ENCODE measurements around the gene RNF5. TPM values are rescaled to one million over a fixed set of nuclear protein-coding genes. Genes with fewer than 3 reads are reported as not detected.
"Not testable (repeated sequence)": the region's sequence is repeated elsewhere in the genome, so short reads cannot be mapped to it uniquely, and the experiment has no call there.

RNF5 gene
- total and polyA plus RNA-seq, 5 experiments from 2014 or later: 38.6 to 117 (median 102) TPM

DNA sequence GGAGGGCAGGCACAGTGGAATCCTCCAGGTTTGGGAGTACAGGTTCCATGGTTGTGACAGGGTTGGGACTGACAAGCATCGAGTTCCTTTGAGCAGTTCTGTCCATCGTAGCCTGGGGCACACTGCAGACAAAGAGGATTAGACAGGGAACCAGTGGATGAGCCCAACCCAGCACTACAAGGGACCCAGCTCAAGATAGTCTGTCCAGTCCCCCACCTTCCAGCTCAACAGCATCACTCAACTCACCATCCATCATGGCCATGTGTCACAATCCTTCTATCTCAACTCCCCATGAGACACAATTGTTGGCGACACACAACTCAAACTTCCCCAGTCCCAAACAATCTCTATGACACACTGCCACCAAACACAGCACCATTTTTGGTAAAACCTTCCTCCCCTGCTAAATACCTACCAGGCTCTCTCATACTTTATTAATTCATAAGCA lies 26.1 kb downstream of the RNF5 start:
- Mint-ChIP-seq H3K27me3 (peaks cover 0 to 8% (median 0%) of the 10 kb centered on the region in 5 donors), H3K36me3 (no peaks in the 10 kb centered on the region), H3K4me1 (no peaks in the 10 kb centered on the region), H3K4me3 (no peak overlapping the region), H3K27ac (no peak overlapping the region), H3K9me3 (no peaks in the 10 kb centered on the region)
- ATAC-seq: no peak
- DNase-seq: no peak
- POLR2A ChIA-PET: interaction anchor here (1.1 kb wide), 1 partner anchor 11 kb away, joined by 4 read pairs; the partner anchor contains the start of gene GPSM3

DNA sequence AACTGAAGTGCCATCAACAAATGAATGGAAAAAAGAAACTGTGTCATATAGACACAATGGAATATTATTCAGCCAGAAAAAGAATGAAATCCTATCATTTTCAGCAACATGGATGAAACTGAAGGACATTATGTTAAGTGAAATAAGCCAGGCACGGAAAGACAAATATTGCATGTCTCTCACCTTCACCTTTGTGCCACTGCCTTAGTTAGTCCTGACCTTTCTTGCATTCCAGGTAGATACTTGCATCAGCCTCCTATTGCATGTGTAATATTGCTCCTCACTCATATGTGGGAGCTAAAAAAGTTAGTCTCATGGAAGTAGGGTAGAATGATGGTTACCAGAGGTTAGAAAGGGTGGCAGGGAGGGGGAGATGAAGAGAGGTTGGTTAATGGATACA lies 30.8 kb downstream of the RNF5 start:
- Mint-ChIP-seq H3K4me3 (no peak overlapping the region), H3K36me3 (no peaks in the 10 kb centered on the region), H3K27me3 (peaks cover 0 to 6% (median 0%) of the 10 kb centered on the region in 5 donors), H3K27ac (peak overlapping the region in 2 of 10 donors; percentile 47 to 58), H3K4me1 (peaks cover 0 to 5% (median 0%) of the 10 kb centered on the region in 4 donors), H3K9me3 (no peaks in the 10 kb centered on the region)
- ATAC-seq: no peak
- no peak for DNase-seq
- POLR2A ChIA-PET: no interaction called here

- no peaks in the 10 kb centered on the region for H3K36me3 Mint-ChIP-seq
- H3K27me3 Mint-ChIP-seq: no peaks in the 10 kb centered on the region
- H3K27ac Mint-ChIP-seq: peak overlapping the region in 2 of 10 donors; percentile 43 to 75
- ATAC-seq (no peak), DNase-seq (no peak)
- H3K9me3 Mint-ChIP-seq: no peaks in the 10 kb centered on the region
- H3K4me3 Mint-ChIP-seq: no peak overlapping the region
- POLR2A ChIA-PET: no interaction called here
- H3K4me1 Mint-ChIP-seq: peaks cover 0 to 9% (median under 1%) of the 10 kb centered on the region in 4 donors
These were observed 32.0 kb downstream of the RNF5 start for GRCh38 chr6:32210191-32210601.

- DNase-seq, H3K27ac Mint-ChIP-seq, H3K36me3 Mint-ChIP-seq, H3K4me1 Mint-ChIP-seq, H3K9me3 Mint-ChIP-seq, ATAC-seq, H3K27me3 Mint-ChIP-seq, H3K4me3 Mint-ChIP-seq: not testable (repeated sequence)
- POLR2A ChIA-PET: interaction anchor here (0.6 kb wide), 1 partner anchor 32 kb away, joined by 3 read pairs; no protein-coding TSS in a partner anchor
These were observed 33.2 kb downstream of the RNF5 start for GRCh38 chr6:32211432-32211831.

DNA sequence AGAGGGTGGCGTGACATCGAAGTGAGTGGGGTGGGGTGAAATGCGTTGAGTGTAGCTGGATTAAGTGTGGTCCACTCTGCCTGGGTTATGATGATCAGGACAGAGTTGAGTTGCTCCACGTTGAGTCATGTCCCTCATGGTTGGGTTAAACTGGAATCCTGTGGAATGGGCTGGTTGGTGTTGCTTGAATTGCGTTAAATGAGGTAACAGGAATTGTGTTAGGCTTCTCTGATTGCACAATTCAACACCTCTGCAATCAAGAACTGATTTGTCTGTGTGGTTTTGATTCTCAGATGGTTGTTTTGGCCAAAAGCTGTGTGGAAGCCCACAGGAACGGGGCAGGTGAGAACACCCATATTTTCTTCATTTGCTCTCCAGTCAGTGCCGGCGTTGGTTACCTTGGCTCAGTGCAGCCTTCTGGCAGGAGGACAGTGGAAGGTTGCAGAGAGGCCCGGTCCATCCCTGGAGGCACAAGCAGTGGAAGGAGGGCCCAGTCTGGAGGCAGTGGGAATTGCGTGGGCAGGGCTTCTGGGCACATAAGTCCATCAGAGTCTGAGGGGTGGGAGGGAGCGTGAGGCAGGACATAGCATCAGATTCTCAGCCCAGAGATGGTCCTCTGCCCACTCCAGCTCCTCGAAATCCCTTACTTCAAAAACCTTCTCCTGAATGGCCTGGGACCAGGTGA lies 34.0 kb downstream of the RNF5 start:
- Mint-ChIP-seq H3K27ac (peak overlapping the region in 5 of 10 donors; percentile 13 to 76 (median 22)), H3K9me3 (no peaks in the 10 kb centered on the region), H3K36me3 (no peaks in the 10 kb centered on the region), H3K4me3 (no peak overlapping the region), H3K27me3 (no peaks in the 10 kb centered on the region), H3K4me1 (peaks cover 0 to 9% (median under 1%) of the 10 kb centered on the region in 4 donors)
- POLR2A ChIA-PET: no interaction called here
- DNase-seq (no peak), ATAC-seq (no peak)

- peak overlapping the region in 2 of 10 donors; percentile 2 to 46 for H3K27ac Mint-ChIP-seq
- H3K9me3 Mint-ChIP-seq: no peaks in the 10 kb centered on the region
- peaks cover 0 to 11% (median under 1%) of the 10 kb centered on the region in 4 donors for H3K4me1 Mint-ChIP-seq
- POLR2A ChIA-PET: interaction anchor here (0.5 to 0.6 kb wide), 2 partner anchors 17 to 1591 kb away, joined by 3 to 7 read pairs; no protein-coding TSS in a partner anchor
- no peaks in the 10 kb centered on the region for H3K36me3 Mint-ChIP-seq
- no peak for ATAC-seq
- peaks cover 0 to 5% (median 0%) of the 10 kb centered on the region in 5 donors for H3K27me3 Mint-ChIP-seq
- no peak for DNase-seq
- no peak overlapping the region for H3K4me3 Mint-ChIP-seq
These were observed 35.4 kb downstream of the RNF5 start for GRCh38 chr6:32213649-32214048.

DNA sequence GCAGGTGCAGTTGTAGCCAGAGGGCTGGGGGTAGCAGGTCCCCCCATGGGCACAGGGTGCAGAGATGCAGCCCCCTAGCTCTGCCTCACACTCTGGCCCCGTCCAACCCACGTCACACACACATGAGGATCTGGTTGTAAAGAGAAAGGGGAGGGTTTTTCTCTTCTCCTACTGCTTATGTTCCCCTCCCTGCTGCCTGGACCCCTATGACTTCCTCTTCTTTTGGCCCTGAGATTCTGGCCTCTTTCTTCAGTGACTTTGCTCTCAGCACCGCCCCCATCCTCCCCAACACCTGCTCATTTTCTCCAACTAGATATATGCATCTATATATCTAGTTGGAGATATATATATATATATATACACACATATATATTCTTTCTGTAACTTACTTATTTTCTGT lies 35.9 kb downstream of the RNF5 start:
- Mint-ChIP-seq H3K4me1 (peaks cover 0 to 11% (median under 1%) of the 10 kb centered on the region in 4 donors), H3K9me3 (no peaks in the 10 kb centered on the region), H3K27ac (peak overlapping the region in 3 of 10 donors; percentile 2 to 35 (median 9)), H3K36me3 (no peaks in the 10 kb centered on the region), H3K27me3 (peaks cover 0 to 5% (median 0%) of the 10 kb centered on the region in 5 donors), H3K4me3 (no peak overlapping the region)
- POLR2A ChIA-PET: interaction anchor here (0.6 kb wide), 1 partner anchor 17 kb away, joined by 7 read pairs; no protein-coding TSS in a partner anchor
- ATAC-seq (no peak), DNase-seq (no peak)

DNA sequence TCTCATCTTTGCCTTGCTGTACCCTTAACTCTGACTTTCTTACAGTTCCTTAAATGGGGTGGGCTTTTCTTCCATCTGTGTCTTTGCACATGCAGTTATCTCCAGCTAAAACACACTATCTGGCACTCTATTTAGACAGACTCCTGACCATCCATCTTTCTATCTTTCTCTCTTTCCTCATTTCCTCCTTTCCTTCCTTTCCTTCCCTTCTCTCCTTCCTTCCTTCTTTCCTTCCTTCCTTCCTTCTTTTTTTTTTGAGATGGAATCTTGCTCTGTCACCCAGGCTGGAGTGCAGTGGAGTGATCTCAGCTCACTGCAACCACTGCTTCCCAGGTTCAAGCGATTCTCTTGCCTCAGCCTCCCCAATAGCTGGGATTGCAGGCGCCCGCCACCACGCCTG lies 37.4 kb downstream of the RNF5 start:
- POLR2A ChIA-PET: interaction anchor here (0.7 kb wide), 1 partner anchor 1826 kb away, joined by 3 read pairs; no protein-coding TSS in a partner anchor
- Mint-ChIP-seq H3K4me1 (peaks cover 0 to 9% (median under 1%) of the 10 kb centered on the region in 4 donors), H3K27ac (peak overlapping the region in 1 of 10 donors; percentile 83), H3K9me3 (no peaks in the 10 kb centered on the region), H3K27me3 (peaks cover 0 to 5% (median 0%) of the 10 kb centered on the region in 5 donors), H3K4me3 (no peak overlapping the region), H3K36me3 (no peaks in the 10 kb centered on the region)
- no peak for DNase-seq
- no peak for ATAC-seq

DNA sequence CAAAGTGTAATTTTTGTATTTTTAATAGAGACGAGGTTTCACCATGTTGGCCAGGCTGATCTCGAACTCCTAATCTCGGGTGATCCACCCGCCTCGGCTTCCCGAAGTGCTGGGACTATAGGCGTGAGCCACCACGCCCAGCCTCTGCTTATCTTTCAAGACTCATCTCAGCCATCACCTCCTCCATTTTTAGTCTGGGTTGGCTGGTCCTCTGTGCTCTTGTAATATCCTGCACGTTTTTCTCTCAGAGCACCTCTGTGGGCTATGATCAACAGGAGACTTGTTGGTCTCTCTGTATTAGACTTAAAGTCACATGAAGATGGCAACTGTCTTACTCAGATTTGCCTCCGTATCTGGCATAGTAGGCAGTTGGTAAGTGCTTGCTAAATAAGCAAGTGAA lies 38.1 kb downstream of the RNF5 start:
- Mint-ChIP-seq H3K9me3 (no peaks in the 10 kb centered on the region), H3K36me3 (no peaks in the 10 kb centered on the region), H3K27ac (peak overlapping the region in 1 of 10 donors; percentile 87), H3K4me1 (peaks cover 0 to 8% (median under 1%) of the 10 kb centered on the region in 4 donors), H3K4me3 (no peak overlapping the region), H3K27me3 (peaks cover 0 to 5% (median 0%) of the 10 kb centered on the region in 5 donors)
- ATAC-seq (no peak), DNase-seq (no peak)
- POLR2A ChIA-PET: interaction anchor here (0.7 kb wide), 1 partner anchor 1827 kb away, joined by 3 read pairs; no protein-coding TSS in a partner anchor

DNA sequence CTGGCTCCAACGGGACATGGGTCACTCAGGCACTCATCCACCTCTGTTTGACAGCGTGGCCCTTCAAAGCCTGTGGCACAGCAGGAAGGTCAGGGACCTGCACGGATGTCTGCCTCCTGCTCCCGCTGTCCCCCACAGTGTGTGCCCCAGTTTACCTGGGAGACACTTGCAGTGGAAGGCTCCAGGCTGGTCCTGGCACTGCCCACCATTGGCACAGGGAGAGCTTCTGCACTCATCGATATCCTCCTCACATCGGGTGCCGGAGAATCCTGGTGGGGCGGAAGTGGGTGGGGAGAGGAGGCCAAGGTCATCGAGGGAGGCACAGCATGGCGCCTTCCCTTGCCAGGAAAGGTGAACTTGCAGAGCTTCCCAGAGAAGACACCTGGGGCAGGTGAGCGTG lies 38.8 kb downstream of the RNF5 start:
- Mint-ChIP-seq H3K9me3 (no peaks in the 10 kb centered on the region), H3K27ac (no peak overlapping the region)
- POLR2A ChIA-PET: no interaction called here

DNA sequence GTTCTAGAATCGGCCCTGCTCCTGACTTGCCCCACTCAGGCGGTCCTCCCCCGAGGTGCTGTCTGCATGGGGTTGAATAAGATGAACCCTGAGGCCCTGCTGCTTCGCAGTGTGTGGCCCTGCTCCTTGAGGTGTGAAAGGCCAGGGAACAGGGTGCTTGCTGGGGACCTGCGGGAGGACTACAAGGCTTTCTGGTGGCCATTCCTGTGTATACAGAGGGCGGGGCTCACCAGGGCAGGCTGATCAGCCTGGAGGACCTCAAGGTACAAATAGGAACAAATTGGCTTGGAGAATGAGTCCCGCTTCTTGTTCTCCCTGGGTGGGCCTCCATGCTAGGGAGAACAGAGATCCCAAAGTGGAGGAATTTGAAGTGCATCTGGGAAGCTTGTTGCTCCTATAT lies 40.0 kb downstream of the RNF5 start:
- POLR2A ChIA-PET: interaction anchor here (0.5 kb wide), 1 partner anchor 117 kb away, joined by 6 read pairs; no protein-coding TSS in a partner anchor
- no peak overlapping the region for H3K27ac Mint-ChIP-seq

More for the DNA sequence above, 38.8 kb downstream of the RNF5 start:
- ATAC-seq (no peak), DNase-seq (no peak)
- H3K36me3 Mint-ChIP-seq: no peaks in the 10 kb centered on the region
- peaks cover under 1 to 8% (median 4%) of the 10 kb centered on the region in 4 donors for H3K4me1 Mint-ChIP-seq
- H3K4me3 Mint-ChIP-seq: no peak overlapping the region
- peaks cover 0 to 5% (median 0%) of the 10 kb centered on the region in 5 donors for H3K27me3 Mint-ChIP-seq

GRCh38 chr6:32220021-32220420 lies 41.8 kb downstream of the RNF5 start:
- H3K27me3 Mint-ChIP-seq: peaks cover 0 to 5% (median 0%) of the 10 kb centered on the region in 5 donors
- POLR2A ChIA-PET: no interaction called here
- ATAC-seq: no peak
- H3K4me3 Mint-ChIP-seq: peak overlapping the region in 1 of 10 donors; percentile 16
- no peaks in the 10 kb centered on the region for H3K9me3 Mint-ChIP-seq
- H3K27ac Mint-ChIP-seq: no peak overlapping the region
- no peaks in the 10 kb centered on the region for H3K36me3 Mint-ChIP-seq
- H3K4me1 Mint-ChIP-seq: peaks cover 19 to 29% (median 21%) of the 10 kb centered on the region in 4 donors
- no peak for DNase-seq

More for the DNA sequence above, 40.0 kb downstream of the RNF5 start:
- Mint-ChIP-seq H3K4me1 (peaks cover 12 to 17% (median 14%) of the 10 kb centered on the region in 4 donors), H3K36me3 (no peaks in the 10 kb centered on the region), H3K27me3 (peaks cover 0 to 5% (median 0%) of the 10 kb centered on the region in 5 donors), H3K4me3 (no peak overlapping the region), H3K9me3 (no peaks in the 10 kb centered on the region)
- no peak for ATAC-seq
- DNase-seq: no peak

Measured in naive thymus-derived CD8-positive, alpha-beta T cell (primary cell).